COLO668 (cell line): ENCODE data around the gene GLYAT.
A peak's percentile ranks its signal among the peaks of the same experiment; 100 is the strongest.
"Not testable (repeated sequence)": the region's sequence is repeated elsewhere in the genome, so short reads cannot be mapped to it uniquely, and the experiment has no call there.

Experiments used
- DNase-seq: peaks from one replicate; lab custom pipeline; 2025; ENCODE audit not compliant: unreplicated experiment; lab: John Stamatoyannopoulos, UW

The GLYAT gene

GRCh38 chr11:58685973-58686722, 45.6 kb downstream of the GLYAT start:
- no peak for DNase-seq

- not testable (repeated sequence) for DNase-seq
These were observed 49.1 kb downstream of the GLYAT start for GRCh38 chr11:58682660-58683059.

GRCh38 chr11:58677536-58677935, 54.2 kb downstream of the GLYAT start:
- DNase-seq: not testable (repeated sequence)

- DNase-seq: no peak
These were observed 55.1 kb downstream of the GLYAT start for GRCh38 chr11:58676563-58677135.

- peak; percentile 60 for DNase-seq
These were observed 56.2 kb downstream of the GLYAT start for GRCh38 chr11:58675334-58676155.

GRCh38 chr11:58674609-58675008, 57.1 kb downstream of the GLYAT start:
- no peak for DNase-seq

GRCh38 chr11:58671983-58672633, 59.6 kb downstream of the GLYAT start:
- DNase-seq: no peak

GRCh38 chr11:58659910-58660570, 71.7 kb downstream of the GLYAT start:
- DNase-seq: no peak

GRCh38 chr11:58659404-58659803, 72.3 kb downstream of the GLYAT start:
- peak; percentile 14 for DNase-seq
